ENCODE measurements around the gene SORT1.

The SORT1 gene

DNA sequence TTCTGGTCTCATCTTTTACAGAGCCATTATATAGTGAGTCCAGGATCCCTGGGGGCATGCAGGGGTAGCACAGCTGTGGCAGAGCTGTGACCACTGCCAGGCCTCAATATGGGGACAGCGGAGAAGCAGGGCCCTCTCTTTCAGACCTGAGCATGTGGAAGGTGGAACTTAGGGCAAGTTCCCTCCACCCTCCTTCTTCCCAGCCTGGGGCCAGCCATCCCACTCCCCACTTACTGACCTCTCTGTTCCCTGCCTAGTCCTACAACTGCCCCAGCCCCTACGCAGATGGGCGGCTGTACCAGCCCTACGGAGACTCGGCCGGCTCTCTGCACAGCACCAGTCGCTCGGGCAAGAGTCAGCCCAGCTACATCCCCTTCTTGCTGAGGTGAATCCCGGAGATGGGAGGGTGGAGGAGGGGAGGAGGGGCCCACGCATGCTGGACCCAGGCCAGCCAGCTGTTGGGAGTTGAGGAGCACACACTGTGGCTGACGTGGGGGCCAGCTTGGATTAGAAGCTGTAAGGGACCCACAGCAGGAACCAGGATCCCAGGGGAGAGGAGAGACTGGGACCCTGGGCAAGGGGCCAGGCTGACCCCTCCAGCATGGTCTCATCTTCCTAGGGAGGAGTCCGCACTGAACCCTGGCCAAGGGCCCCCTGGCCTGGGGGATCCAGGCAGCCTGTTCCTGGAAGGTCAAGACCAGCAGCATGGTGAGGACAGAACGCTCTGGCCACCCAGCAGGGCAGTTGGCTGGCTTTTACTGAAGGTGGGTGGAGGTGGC is 125.5 kb downstream of the SORT1 start:
- no peak for DNase-seq

DNA sequence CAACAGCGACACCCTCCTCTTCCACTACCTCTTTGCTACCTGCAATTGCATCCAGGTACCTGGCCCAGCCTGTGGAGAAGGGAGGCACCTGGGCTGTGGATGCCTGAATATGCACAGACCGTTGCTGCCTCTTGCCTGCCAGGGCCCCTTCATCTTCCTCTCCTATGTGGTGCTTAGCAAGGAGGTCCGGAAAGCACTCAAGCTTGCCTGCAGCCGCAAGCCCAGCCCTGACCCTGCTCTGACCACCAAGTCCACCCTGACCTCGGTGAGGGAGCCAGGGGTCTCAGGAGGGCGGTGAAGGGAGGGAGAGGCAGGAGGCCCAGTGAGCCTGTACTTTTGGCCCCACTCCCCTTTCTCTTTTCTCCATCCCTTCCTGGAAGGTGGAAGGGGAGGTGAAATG is 126.3 kb downstream of the SORT1 start:
- DNase-seq = no peak

DNA sequence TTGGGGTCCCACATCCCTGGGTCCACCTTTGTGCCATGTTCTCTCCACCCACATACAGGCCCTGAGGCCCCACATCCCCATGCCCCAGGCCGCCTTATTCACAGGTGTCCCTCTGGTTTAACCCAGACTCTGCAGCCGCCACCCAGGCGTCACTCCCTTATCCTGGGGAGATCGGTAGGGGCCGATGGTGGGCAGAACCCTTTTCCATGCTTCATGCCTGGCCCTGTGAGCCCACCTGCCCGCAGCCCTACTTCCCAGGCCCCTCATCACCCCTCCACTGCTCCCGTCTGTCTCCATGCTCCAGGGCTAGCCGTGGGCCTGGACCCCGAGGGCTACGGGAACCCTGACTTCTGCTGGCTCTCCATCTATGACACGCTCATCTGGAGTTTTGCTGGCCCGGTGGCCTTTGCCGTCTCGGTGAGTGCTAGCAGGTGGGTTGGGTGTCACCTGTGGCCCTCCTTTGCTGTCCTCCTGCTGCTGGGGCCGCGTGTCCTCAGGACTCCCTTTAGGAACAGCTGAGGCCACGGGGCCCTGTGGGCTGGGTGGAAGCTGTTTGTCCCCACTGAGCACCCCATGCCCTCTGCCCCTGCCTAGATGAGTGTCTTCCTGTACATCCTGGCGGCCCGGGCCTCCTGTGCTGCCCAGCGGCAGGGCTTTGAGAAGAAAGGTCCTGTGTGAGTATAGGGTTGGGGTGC is 126.9 kb downstream of the SORT1 start:
- no peak for DNase-seq

DNA sequence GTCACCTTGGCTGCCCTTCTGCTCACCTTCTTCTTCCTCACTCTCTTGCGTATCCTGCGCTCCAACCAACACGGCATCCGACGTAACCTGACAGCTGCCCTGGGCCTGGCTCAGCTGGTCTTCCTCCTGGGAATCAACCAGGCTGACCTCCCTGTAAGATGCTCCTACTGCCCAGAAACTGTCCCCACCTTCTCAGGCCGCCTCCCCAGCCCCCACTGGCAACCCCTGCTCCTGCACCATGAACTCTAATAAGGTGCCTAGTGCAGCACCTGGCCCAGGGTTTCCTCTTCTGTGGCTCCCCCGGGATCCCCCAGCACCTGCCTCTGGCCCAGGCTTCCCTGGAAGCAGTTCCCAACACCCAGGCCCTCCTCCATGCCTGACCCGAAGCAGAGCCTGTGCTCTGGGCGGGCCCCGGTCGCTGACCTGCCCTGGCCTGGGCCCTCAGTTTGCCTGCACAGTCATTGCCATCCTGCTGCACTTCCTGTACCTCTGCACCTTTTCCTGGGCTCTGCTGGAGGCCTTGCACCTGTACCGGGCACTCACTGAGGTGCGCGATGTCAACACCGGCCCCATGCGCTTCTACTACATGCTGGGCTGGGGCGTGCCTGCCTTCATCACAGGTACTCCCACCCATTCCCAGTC is 127.6 kb downstream of the SORT1 start:
- no peak for DNase-seq

DNA sequence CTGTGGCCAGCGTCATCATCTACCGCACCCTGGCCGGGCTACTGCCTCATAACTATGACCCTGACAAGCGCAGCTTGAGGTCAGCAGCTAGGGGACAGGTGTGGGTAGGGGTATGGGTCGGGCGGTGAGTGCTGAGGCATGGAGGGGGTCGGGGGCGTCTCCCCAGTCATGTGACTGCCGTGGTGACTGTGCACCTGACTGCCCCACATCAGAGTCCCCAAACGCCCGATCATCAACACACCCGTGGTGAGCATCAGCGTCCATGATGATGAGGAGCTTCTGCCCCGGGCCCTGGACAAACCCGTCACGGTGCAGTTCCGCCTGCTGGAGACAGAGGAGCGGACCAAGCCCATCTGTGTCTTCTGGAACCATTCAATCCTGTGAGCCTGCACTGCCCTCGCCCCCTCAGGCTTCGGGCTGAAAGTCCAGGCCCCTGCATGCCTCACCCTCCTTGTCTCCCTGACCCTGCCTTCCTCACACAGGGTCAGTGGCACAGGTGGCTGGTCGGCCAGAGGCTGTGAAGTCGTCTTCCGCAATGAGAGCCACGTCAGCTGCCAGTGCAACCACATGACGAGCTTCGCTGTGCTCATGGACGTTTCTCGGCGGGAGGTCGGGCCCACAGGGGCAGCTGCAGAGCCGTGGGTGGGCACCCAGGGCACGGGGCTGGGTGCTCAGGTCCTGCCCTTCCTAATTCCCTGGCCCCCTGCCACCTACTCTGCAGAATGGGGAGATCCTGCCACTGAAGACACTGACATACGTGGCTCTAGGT is 128.3 kb downstream of the SORT1 start:
- DNase-seq = no peak

DNA sequence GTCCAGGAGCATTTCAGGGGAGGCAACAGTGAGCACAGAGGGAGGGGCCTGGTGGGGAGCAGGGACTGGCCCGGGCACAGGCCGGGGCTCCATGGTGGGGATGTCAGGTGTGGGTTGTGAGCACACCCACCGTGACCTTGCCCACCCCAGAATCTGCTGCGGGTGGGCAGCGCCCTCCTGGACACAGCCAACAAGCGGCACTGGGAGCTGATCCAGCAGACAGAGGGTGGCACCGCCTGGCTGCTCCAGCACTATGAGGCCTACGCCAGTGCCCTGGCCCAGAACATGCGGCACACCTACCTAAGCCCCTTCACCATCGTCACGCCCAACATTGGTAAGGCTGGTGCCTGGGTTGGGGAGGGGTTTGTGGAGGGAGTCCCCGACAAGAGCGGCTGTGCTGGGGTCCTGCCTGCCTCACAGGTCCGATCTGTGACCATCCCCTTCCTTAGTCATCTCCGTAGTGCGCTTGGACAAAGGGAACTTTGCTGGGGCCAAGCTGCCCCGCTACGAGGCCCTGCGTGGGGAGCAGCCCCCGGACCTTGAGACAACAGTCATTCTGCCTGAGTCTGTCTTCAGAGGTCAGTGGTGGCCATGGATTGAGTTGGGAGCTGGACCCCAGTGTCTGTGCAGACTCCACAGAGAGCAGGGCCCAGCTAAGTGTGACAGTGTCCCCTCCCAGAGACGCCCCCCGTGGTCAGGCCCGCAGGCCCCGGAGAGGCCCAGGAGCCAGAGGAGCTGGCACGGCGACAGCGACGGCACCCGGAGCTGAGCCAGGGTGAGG is 129.1 kb downstream of the SORT1 start:
- no peak for DNase-seq

DNA sequence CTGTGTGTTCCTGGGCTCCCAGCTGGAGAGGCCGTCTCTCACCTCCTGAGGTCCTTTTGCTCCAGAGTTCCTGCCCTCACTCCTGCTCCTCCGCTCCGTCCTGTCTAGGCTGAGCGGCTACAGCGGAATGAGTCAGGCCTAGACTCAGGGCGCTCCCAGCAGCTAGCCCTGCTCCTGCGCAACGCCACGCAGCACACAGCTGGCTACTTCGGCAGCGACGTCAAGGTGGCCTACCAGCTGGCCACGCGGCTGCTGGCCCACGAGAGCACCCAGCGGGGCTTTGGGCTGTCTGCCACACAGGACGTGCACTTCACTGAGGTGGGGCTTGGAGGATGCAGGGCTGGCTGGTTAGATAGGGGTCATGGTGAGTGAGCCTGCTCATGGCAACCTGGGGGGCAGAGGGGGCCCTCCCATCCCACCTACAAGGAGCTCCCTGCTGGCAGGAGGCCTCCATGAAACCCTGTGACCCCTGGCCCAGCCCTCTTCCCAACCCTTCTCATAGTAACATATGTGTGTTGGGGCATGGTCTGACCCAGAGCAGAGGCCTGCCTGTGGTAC is 129.9 kb downstream of the SORT1 start:
- DNase-seq = no peak

DNA sequence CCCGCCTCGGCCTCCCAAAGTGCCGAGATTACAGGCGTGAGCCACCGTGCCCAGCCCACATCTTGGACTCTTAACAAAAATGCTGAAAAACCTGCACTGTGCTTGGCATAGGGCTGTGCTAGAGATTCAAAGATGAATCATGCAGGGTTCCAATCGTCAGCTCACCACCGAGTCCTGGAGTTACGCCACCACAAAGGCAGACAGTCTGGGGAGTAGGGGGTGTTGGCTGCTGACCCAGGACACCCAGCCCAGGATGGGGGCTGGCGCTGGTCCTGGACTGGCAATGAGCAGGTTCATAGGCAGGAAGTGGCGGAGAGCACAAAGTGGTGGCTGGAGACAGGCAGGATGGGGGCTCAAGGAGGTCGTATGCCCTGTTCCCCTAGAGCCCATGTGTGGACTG is 130.8 kb downstream of the SORT1 start:
- no peak for DNase-seq

DNA sequence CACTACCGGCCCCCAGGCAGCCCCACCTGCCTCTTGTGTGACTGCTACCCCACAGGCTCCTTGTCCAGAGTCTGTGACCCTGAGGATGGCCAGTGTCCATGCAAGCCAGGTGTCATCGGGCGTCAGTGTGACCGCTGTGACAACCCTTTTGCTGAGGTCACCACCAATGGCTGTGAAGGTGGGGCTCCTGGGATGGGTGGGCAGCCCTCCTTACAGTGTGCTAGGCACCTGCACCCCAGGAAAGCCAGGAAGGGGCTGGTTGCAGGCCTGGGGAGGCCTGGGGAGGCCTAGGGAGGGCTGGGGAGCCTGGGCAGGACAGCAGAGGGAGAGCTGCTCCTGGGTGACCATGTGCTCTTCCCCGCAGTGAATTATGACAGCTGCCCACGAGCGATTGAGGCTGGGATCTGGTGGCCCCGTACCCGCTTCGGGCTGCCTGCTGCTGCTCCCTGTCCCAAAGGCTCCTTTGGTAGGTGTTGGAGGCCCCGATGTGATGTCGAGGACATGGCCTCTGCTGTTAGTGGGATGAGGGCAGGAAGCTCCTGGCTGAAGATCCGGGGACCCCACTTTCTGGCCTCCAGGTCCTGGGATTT is 131.9 kb downstream of the SORT1 start:
- no peak for DNase-seq

DNA sequence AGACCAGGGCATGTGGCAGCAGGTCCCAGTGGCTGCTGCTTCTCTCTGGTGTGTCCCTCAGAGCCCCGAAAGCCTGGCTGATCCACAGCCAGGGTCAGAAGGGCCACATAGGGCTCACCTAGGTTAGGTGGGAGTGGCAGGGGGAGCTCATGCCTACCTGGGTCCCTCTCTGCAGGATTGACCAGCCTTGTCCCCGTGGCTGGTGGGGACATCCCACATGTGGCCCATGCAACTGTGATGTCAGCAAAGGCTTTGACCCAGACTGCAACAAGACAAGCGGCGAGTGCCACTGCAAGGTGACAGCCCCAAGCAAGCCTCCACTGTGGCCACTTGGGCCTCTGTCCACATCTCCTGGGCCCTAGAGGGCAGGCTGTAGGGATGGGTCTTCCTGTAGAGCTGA is 132.7 kb downstream of the SORT1 start:
- no peak for DNase-seq

DNA sequence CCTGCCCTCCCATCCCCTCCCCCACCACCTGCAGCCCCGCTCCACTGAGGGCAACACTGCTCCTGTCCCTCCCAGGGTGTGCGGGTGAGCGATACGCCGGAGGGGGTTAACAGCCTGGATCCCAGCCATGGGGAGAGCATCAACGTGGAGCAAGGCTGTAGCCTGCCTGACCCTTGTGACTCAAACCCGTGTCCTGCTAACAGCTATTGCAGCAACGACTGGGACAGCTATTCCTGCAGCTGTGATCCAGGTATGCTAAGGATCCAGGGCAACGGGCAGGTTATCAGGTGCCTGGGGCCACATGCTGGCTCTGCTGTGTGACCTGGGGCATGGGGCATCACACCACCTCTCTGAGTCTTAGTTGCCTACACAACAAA is 133.4 kb downstream of the SORT1 start:
- no peak for DNase-seq

DNA sequence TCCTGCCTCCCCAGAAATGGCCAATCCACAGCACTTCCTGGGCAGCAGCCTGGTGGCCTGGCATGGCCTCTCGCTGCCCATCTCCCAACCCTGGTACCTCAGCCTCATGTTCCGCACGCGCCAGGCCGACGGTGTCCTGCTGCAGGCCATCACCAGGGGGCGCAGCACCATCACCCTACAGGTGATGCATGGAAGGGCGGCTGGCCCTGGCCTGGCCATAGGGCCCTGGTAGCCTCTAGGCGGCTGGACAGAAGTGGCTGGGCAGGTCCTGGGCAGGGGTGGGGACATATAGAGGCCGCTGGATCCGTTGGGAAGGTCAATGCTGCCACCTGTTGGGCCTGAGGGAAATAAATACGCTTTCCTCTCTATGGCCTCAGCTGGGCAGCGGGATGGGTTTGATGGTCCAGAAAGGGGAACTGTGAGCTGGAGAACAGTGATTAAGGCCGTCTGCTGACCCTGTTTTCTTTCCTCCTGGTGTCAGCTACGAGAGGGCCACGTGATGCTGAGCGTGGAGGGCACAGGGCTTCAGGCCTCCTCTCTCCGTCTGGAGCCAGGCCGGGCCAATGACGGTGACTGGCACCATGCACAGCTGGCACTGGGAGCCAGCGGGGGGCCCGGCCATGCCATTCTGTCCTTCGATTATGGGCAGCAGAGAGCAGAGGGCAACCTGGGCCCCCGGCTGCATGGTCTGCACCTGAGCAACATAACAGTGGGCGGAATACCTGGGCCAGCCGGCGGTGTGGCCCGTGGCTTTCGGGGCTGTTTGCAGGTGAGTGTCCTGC is 133.9 kb downstream of the SORT1 start:
- DNase-seq = peak; percentile 38

DNA sequence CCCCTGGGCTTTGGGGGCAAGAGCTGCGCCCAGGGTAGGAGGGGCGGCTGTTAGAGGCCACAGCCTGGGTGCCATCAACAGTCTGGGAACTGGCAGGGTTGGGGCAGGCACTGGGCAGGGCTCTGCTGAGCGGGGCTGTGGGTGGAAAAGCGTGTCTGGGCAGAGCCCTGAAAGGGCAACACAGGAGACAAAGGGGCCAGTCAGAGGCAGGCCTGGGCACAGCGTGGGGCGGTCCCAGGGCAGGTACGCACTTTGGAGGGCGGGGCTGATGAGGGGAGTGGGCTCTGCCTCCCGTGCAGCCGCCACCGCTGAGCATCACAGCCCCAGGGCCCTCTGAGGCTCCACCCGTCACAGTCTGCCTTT is 134.5 kb downstream of the SORT1 start:
- no peak for DNase-seq

DNA sequence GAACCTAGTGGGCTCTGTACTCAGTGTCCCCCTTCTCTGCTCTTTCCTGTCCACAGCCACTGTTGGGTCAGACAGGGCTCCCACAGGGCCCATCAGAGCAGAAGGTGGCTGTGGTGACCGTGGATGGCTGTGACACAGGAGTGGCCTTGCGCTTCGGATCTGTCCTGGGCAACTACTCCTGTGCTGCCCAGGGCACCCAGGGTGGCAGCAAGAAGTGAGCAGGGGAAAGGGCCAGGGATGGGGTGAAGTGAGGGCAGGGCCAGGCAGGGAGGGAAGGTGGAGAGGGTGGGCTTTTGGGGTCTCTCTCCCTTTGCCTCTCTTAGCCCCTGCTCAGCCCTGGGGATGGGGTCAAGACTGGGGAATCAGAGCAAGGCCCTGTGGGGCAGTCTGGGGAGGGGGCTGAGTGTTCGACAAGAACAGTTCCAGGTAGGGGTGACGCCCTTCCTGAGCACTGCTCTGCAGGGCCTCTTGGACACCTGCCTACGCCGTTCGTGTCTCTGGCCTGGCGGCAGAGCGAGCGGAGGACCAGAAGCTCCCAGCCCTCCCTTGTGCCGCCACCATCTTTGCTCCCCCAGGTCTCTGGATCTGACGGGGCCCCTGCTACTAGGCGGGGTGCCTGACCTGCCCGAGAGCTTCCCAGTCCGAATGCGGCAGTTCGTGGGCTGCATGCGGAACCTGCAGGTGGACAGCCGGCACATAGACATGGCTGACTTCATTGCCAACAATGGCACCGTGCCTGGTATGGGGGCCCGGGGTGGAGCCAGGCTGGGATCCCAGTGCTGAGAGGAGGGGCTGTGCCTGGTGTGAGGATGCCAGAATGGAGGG is 135.3 kb downstream of the SORT1 start:
- DNase-seq = no peak

DNA sequence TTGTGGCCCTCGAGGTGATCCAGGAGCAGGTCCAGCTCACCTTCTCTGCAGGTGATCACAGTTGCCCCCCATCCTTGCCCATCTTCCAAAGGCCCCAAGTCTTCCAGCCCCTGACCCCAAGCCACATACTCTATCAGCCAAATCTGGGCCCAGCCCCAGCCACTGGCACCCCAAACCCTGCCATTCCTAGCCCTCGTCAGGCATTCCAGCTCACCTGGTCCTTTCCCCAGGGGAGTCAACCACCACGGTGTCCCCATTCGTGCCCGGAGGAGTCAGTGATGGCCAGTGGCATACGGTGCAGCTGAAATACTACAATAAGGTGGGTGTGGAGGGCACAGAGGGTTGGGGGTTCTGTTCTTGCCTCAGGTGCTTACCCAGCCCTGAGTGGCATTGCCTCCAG is 136.1 kb downstream of the SORT1 start:
- DNase-seq = no peak

DNA sequence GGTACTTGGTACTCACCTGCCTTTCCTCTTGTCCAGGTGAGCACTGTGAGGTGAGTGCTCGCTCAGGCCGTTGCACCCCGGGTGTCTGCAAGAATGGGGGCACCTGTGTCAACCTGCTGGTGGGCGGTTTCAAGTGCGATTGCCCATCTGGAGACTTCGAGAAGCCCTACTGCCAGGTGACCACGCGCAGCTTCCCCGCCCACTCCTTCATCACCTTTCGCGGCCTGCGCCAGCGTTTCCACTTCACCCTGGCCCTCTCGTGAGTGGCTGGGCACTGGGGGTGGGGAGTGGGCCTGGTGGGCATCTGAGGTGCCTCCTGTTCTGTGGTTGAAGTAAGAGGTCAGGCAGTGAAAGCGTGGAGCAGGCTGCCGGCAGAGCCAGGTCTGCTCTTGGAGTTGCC is 136.7 kb downstream of the SORT1 start:
- no peak for DNase-seq

DNA sequence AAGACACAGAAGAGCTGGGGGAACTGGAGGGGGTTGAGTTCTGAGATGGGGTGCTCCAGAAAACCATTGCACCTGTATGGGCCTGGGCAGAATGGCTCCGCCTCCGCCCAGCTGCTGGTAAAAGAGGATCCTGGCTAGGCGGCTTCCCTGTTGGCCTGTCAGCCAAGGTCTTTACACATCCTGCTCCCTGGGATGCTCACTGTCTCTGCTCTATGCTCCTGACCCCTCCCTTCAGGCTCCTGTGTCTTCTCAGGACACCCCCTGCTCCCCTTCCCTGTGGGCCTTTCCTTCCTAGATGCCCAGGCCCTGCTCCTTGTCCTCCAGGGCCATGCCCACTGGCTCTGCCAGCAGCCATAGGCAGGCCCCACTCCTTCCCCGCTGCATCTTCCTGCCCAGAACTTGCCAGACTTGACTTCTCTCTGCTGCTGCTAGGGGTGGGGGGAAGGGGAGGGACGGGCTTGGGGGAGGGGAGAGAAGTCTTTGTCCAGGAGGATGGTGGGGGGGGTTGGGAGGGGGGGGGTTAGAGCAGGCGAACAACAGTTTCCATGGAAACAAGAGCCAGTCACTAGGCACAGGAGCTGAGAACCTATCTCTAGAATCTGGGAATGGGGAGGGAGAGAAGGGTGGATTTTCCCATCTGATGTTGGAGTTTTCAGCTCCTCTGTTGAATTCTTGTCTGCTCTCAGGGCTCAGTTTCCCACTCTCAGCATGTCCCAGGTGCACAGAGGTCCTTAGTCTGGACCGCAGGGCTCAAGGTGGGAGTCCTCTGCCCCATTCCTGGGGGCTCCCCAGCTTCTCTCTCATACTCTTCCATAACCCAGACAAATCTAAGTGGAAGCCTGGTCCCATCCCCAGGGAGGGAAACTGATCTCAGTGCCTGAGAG is 137.8 kb downstream of the SORT1 start:
- no peak for DNase-seq

Data from activated gamma-delta T cell (primary cell).